Measurements from ENCODE around the gene IMPACT.

Gene IMPACT

DNA sequence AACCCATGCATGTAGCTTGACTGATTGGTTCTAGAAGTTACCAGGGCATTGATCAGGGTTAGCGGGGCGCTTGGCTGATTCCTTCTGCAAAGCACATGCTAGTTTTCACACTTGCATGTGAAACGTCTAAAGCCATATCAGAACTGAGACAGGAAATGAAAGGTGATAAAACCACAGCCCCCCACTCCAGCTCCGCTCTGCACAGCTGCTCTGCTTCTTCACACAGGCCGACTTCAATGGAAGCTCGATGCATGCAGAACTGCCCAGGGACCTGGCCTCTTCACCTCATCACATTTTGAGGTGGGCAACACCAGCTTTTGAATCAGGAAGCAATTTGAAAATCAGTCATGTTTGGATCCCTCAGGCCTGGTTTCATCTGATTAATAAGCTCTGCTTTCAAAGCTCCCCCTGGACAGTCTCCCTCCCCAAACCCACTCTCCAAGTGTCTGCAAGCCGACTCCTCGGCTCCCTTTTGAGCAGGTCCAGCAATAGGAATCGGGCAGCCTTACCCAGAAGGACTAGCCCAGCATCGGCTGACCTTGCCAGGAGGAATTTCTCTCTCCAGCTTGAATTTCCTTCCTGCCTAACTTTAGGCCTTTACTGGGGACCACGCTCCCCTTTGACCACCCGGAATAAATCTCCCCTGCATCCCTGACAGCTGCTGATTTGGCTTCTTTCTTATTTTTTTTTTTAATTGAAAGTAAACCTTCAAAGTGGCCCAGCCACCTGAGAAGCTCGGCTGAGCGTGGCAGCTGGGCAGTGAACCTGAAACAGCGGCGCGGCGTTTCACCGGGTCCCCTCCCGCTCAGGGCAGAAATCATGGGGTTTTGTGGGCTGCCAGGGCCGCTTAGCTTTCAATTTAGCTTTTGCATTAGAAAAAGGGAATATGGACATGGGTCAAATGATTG is 65.7 kb downstream of the IMPACT start:
- H3K27me3 ChIP-seq (ENCODE audit: control insufficient read depth, insufficient read depth, low read length), result no peaks in the 10 kb centered on the region
- no peaks in the 10 kb centered on the region for H3K36me3 ChIP-seq (ENCODE audit: control insufficient read depth, insufficient read depth, low read length)
- no peak overlapping the region for H3K27ac ChIP-seq (ENCODE audit: low read depth, low read length)
- no peak overlapping the region for H3K4me3 ChIP-seq (ENCODE audit: low read length)
- no peaks in the 10 kb centered on the region for H3K4me1 ChIP-seq (ENCODE audit: control insufficient read depth, insufficient read depth, low read length)
- H3K9ac ChIP-seq (ENCODE audit: low read length), result no peak overlapping the region

GRCh38 chr18:24494586-24494985 is 68.1 kb downstream of the IMPACT start:
- no peak overlapping the region for H3K4me3 ChIP-seq (ENCODE audit: low read length)
- H3K36me3 ChIP-seq (ENCODE audit: control insufficient read depth, insufficient read depth, low read length), result no peaks in the 10 kb centered on the region
- H3K4me1 ChIP-seq (ENCODE audit: control insufficient read depth, insufficient read depth, low read length), result no peaks in the 10 kb centered on the region
- no peak overlapping the region for H3K27ac ChIP-seq (ENCODE audit: low read depth, low read length)
- H3K27me3 ChIP-seq (ENCODE audit: control insufficient read depth, insufficient read depth, low read length), result no peaks in the 10 kb centered on the region
- no peak overlapping the region for H3K9ac ChIP-seq (ENCODE audit: low read length)

- Histone ChIP-seq H3K27ac (ENCODE audit: low read depth, low read length) (no peak overlapping the region), H3K4me1 (ENCODE audit: control insufficient read depth, insufficient read depth, low read length) (no peaks in the 10 kb centered on the region)
Observed at GRCh38 chr18:24497031-24497754, 70.7 kb downstream of the IMPACT start.

DNA sequence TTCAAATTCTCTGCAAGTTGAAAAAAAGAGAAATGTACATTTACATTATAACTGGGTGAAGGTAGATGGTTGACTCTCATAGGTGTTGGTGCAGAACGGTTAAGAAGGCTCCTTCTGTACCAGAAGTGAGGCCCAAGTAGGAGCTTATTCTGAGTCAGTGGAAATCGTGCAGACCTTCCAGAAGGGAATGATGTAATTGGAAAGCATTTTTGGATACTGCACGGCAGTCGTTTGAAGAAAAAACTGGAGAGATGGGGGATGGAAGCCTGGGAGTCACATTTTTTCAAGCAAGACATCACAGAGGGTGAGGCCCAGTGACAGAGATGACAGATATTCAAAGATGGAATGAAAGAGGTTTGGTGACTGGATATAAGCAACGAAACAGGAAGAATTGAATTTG is 73.3 kb downstream of the IMPACT start:
- Histone ChIP-seq H3K4me1 (ENCODE audit: control insufficient read depth, insufficient read depth, low read length) (no peaks in the 10 kb centered on the region), H3K9ac (ENCODE audit: low read length) (no peak overlapping the region), H3K27ac (ENCODE audit: low read depth, low read length) (no peak overlapping the region), H3K36me3 (ENCODE audit: control insufficient read depth, insufficient read depth, low read length) (no peaks in the 10 kb centered on the region), H3K27me3 (ENCODE audit: control insufficient read depth, insufficient read depth, low read length) (no peaks in the 10 kb centered on the region), H3K4me3 (ENCODE audit: low read length) (no peak overlapping the region)

More at GRCh38 chr18:24497031-24497754, 70.7 kb downstream of the IMPACT start:
- H3K36me3 ChIP-seq (ENCODE audit: control insufficient read depth, insufficient read depth, low read length), result no peaks in the 10 kb centered on the region
- H3K9ac ChIP-seq (ENCODE audit: low read length), result no peak overlapping the region
- no peak overlapping the region for H3K4me3 ChIP-seq (ENCODE audit: low read length)
- H3K27me3 ChIP-seq (ENCODE audit: control insufficient read depth, insufficient read depth, low read length), result no peaks in the 10 kb centered on the region

DNA sequence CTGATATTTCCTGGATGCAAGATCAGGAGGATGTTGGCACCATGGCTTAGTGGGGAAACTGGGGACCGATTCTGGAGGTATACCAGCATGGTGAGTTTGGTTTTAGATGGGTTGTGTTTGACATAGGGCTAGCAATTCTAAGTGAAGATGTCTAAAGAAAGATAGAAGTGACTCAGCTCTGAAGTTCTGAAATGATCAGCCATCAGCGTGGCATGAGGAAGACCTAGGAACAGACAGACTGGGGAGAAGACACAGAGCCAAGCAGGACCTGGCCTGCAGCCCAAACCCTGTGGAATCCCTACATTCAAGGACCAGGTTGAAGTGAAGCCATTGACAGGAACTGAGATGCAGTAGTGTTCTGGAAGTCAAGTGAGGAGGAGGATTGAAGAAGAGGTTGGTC is 73.7 kb downstream of the IMPACT start:
- no peak overlapping the region for H3K27ac ChIP-seq (ENCODE audit: low read depth, low read length)
- no peaks in the 10 kb centered on the region for H3K27me3 ChIP-seq (ENCODE audit: control insufficient read depth, insufficient read depth, low read length)

GRCh38 chr18:24500766-24501165 is 74.3 kb downstream of the IMPACT start:
- Histone ChIP-seq H3K36me3 (ENCODE audit: control insufficient read depth, insufficient read depth, low read length) (no peaks in the 10 kb centered on the region), H3K27me3 (ENCODE audit: control insufficient read depth, insufficient read depth, low read length) (no peaks in the 10 kb centered on the region), H3K4me1 (ENCODE audit: control insufficient read depth, insufficient read depth, low read length) (no peaks in the 10 kb centered on the region), H3K4me3 (ENCODE audit: low read length) (no peak overlapping the region), H3K27ac (ENCODE audit: low read depth, low read length) (no peak overlapping the region), H3K9ac (ENCODE audit: low read length) (no peak overlapping the region)

More for the DNA sequence above, 73.7 kb downstream of the IMPACT start:
- Histone ChIP-seq H3K4me1 (ENCODE audit: control insufficient read depth, insufficient read depth, low read length) (no peaks in the 10 kb centered on the region), H3K4me3 (ENCODE audit: low read length) (no peak overlapping the region), H3K9ac (ENCODE audit: low read length) (no peak overlapping the region), H3K36me3 (ENCODE audit: control insufficient read depth, insufficient read depth, low read length) (no peaks in the 10 kb centered on the region)

- H3K27me3 ChIP-seq (ENCODE audit: control insufficient read depth, insufficient read depth, low read length), result no peaks in the 10 kb centered on the region
- H3K36me3 ChIP-seq (ENCODE audit: control insufficient read depth, insufficient read depth, low read length), result no peaks in the 10 kb centered on the region
- H3K27ac ChIP-seq (ENCODE audit: low read depth, low read length), result no peak overlapping the region
- H3K9ac ChIP-seq (ENCODE audit: low read length), result no peak overlapping the region
- no peaks in the 10 kb centered on the region for H3K4me1 ChIP-seq (ENCODE audit: control insufficient read depth, insufficient read depth, low read length)
- no peak overlapping the region for H3K4me3 ChIP-seq (ENCODE audit: low read length)
Observed at GRCh38 chr18:24502667-24503523, 76.4 kb downstream of the IMPACT start.

All from rectal smooth muscle tissue (tissue), 1 donor.